Neural cell (in vitro differentiated cells): ENCODE data around the gene INTS12. TPM values are rescaled to one million over a fixed set of nuclear protein-coding genes. Genes with fewer than 3 reads are reported as not detected.
"Not testable (repeated sequence)": the region's sequence is repeated elsewhere in the genome, so short reads cannot be mapped to it uniquely, and the experiment has no call there.

ENCODE experiments used
- H2AFZ ChIP-seq: fragments of 200-600, 300-800 bp; sonication (generic), shearing (Covaris generic); 2 replicates; pipeline ENCODE4 v1.6.0; 2014; ENCODE audit warnings: low read depth, mild to moderate bottlenecking, antibody characterized with exemption, low read length, moderate library complexity
- H3F3A ChIP-seq: fragments of 200-600 bp; shearing (Covaris generic); 2 replicates; pipeline ENCODE4 v1.6.1; 2016; ENCODE audit warnings: mild to moderate bottlenecking, moderate library complexity, mixed read lengths, antibody characterized with exemption, low read length; ENCODE audit not compliant: insufficient read depth, poor library complexity, severe bottlenecking
- H3K27ac ChIP-seq: fragments of 200-600, 300-800 bp; sonication (generic), shearing (Covaris generic); 2 replicates; pipeline ENCODE4 v1.5.1; 2014; ENCODE audit warnings: mild to moderate bottlenecking, low read length, moderate library complexity
- H3K27me3 ChIP-seq: fragments of 300-800, 200-600 bp; sonication (generic), shearing (Covaris generic); 2 replicates; pipeline ENCODE4 v1.6.0; 2014; ENCODE audit warnings: mild to moderate bottlenecking, low read depth, low read length, moderate library complexity; ENCODE audit not compliant: insufficient read depth
- H3K36me3 ChIP-seq: fragments of 300-800, 200-600 bp; sonication (generic), shearing (Covaris generic); 2 replicates; pipeline ENCODE4 v1.5.1; 2014; ENCODE audit warnings: mild to moderate bottlenecking, antibody characterized with exemption, low read length, moderate library complexity; ENCODE audit not compliant: insufficient read depth
- H3K4me2 ChIP-seq: fragments of 300-800, 200-600 bp; sonication (generic), shearing (Covaris generic); 2 replicates; pipeline ENCODE4 v1.6.0; 2014; ENCODE audit warnings: mild to moderate bottlenecking, low read length
- H3K4me3 ChIP-seq: fragments of 300-800, 200-600 bp; sonication (generic), shearing (Covaris generic); 2 replicates; pipeline ENCODE4 v1.5.1; 2014; ENCODE audit warnings: mild to moderate bottlenecking, low read length, moderate library complexity
- H3K79me2 ChIP-seq: fragments of 200-600 bp; shearing (Covaris generic); replicated peaks from 2 replicates; pipeline ENCODE4 v1.6.0; 2014; ENCODE audit warnings: mild to moderate bottlenecking, low read length, moderate library complexity; ENCODE audit not compliant: insufficient read depth
- H3K9ac ChIP-seq: fragments of 300-800, 200-600 bp; sonication (generic), shearing (Covaris generic); 2 replicates; pipeline ENCODE4 v1.6.1; 2016; ENCODE audit warnings: mild to moderate bottlenecking, low read length, mixed read lengths
- H3K9me2 ChIP-seq: fragments of 200-600 bp; shearing (Covaris generic); 2 replicates; pipeline ENCODE4 v1.6.1; 2016; ENCODE audit warnings: mild to moderate bottlenecking, low read length, mixed read lengths; ENCODE audit not compliant: insufficient read depth
- H3K9me3 ChIP-seq: fragments of 200-600, 300-800 bp; sonication (generic), shearing (Covaris generic); 2 replicates; pipeline ENCODE4 v1.6.1; 2016; ENCODE audit warnings: mild to moderate bottlenecking, mixed run types, low read length, moderate library complexity, mixed read lengths
- H4K20me1 ChIP-seq: fragments of 200-600 bp; shearing (Covaris generic); 2 replicates; pipeline ENCODE4 v1.6.1; 2016; ENCODE audit warnings: mild to moderate bottlenecking, mixed run types; ENCODE audit not compliant: insufficient read depth
- CTCF ChIP-seq: fragments of 450-650 bp; IDR thresholded peaks from 2 replicates; pipeline ENCODE4 v1.5.1; 2014; ENCODE audit warnings: antibody characterized with exemption, mild to moderate bottlenecking, moderate library complexity; ENCODE audit not compliant: poor library complexity, severe bottlenecking
- EP300 ChIP-seq: fragments of 450-650 bp; conservative IDR thresholded peaks from 2 replicates; pipeline ENCODE4 v1.6.1; 2014; ENCODE audit warnings: antibody characterized with exemption, mild to moderate bottlenecking, moderate library complexity; ENCODE audit not compliant: poor library complexity, severe bottlenecking
- EZH2 ChIP-seq: fragments of 200-600, 300-800 bp; shearing (Covaris generic), sonication (generic); IDR thresholded peaks from 2 replicates; pipeline ENCODE4 v1.6.1; 2014; ENCODE audit warnings: antibody characterized with exemption, low read length, borderline replicate concordance, mild to moderate bottlenecking; ENCODE audit not compliant: insufficient read depth, poor library complexity, severe bottlenecking
- MXI1 ChIP-seq: fragments of 450-650 bp; conservative IDR thresholded peaks from 2 replicates; pipeline ENCODE4 v1.6.1; 2014; ENCODE audit warnings: antibody characterized with exemption, mild to moderate bottlenecking; ENCODE audit not compliant: poor library complexity, severe bottlenecking
- POLR2AphosphoS5 ChIP-seq: IDR thresholded peaks from 2 replicates; pipeline ENCODE4 v1.6.1; 2012
- RAD21 ChIP-seq: fragments of 450-650 bp; conservative IDR thresholded peaks from 2 replicates; pipeline ENCODE4 v1.6.1; 2014; ENCODE audit warnings: antibody characterized with exemption, mild to moderate bottlenecking, moderate library complexity
- REST ChIP-seq: IDR thresholded peaks from 2 replicates; pipeline ENCODE4 v1.6.1; 2012; ENCODE audit warnings: borderline replicate concordance
- SMC3 ChIP-seq: fragments of 450-650 bp; conservative IDR thresholded peaks from 2 replicates; pipeline ENCODE4 v1.6.1; 2014; ENCODE audit warnings: antibody characterized with exemption, mild to moderate bottlenecking, moderate library complexity; ENCODE audit not compliant: poor library complexity
- TAF1 ChIP-seq: IDR thresholded peaks from 2 replicates; pipeline ENCODE4 v1.6.1; 2012; ENCODE audit warnings: low read depth
- polyA plus RNA-seq: library from polyadenylated mRNA; depleted of rRNA; stranded (reverse); fragments of >200 nt; gene quantifications from 2 replicates; pipeline ENCODE4 v1.2.3, GENCODE V29; 2014

Gene INTS12
- polyA plus RNA-seq, 1 donor from 2014 or later = 24.2 TPM

GRCh38 chr4:105698607-105699006 lies 9.9 kb downstream of the INTS12 start:
- H3K4me3 ChIP-seq = no peak overlapping the region
- H3K27ac ChIP-seq = no peak overlapping the region
- H4K20me1 ChIP-seq = no peaks in the 10 kb centered on the region
- peaks cover 10% of the 10 kb centered on the region for H3K36me3 ChIP-seq
- no peaks in the 10 kb centered on the region for H3F3A ChIP-seq
- TF ChIP-seq EP300 (no peak), POLR2AphosphoS5 (no peak), RAD21 (no peak), MXI1 (no peak), CTCF (no peak), SMC3 (no peak), REST (no peak), EZH2 (no peak), TAF1 (no peak)
- no peak overlapping the region for H2AFZ ChIP-seq
- peaks cover 18% of the 10 kb centered on the region for H3K79me2 ChIP-seq
- no peak overlapping the region for H3K9ac ChIP-seq
- no peaks in the 10 kb centered on the region for H3K27me3 ChIP-seq
- H3K9me2 ChIP-seq = no peaks in the 10 kb centered on the region
- H3K9me3 ChIP-seq = no peaks in the 10 kb centered on the region
- H3K4me2 ChIP-seq = no peak overlapping the region

GRCh38 chr4:105695832-105696231 lies 12.7 kb downstream of the INTS12 start:
- not testable (repeated sequence) for H4K20me1 ChIP-seq, H3K4me2 ChIP-seq, H3K4me3 ChIP-seq, H3K27me3 ChIP-seq, H3K9me2 ChIP-seq, H3K9ac ChIP-seq, H3K27ac ChIP-seq, H3F3A ChIP-seq, H3K79me2 ChIP-seq, H2AFZ ChIP-seq, H3K9me3 ChIP-seq
- H3K36me3 ChIP-seq = peaks cover 21% of the 10 kb centered on the region

- not testable (repeated sequence) for H3K9me3 ChIP-seq, H3K27ac ChIP-seq, H3F3A ChIP-seq, H3K27me3 ChIP-seq, H3K9ac ChIP-seq, H3K79me2 ChIP-seq, H3K4me3 ChIP-seq, H4K20me1 ChIP-seq, H3K4me2 ChIP-seq, H3K9me2 ChIP-seq, H2AFZ ChIP-seq
- H3K36me3 ChIP-seq = peaks cover 21% of the 10 kb centered on the region
These were observed 13.7 kb downstream of the INTS12 start for GRCh38 chr4:105694812-105695211.
